ENCODE data around the gene JPH2. TPM values are rescaled to one million over a fixed set of nuclear protein-coding genes. Genes with fewer than 3 reads are reported as not detected.

JPH2 gene
- total and polyA plus RNA-seq, 10 of the 15 experiments (the other 5 are each of a cell fraction or from before 2014, with no cell fraction given), result 0.16 TPM; not detected in 9

GRCh38 chr20:44137266-44137801 is 49.7 kb downstream of the JPH2 start (continued):
- TF ChIP-seq ZNF207 (IDR thresholded peaks at IDR 0.05; ENCODE audit: borderline replicate concordance), result no peak
- TF ChIP-seq CREB1 (IDR thresholded peaks at IDR 0.05; ENCODE audit: low read depth), result no peak

- no peaks in the 10 kb centered on the region for H4K20me1 ChIP-seq (ENCODE audit: control insufficient read depth, insufficient read depth)
- H3K4me2 ChIP-seq (ENCODE audit: control insufficient read depth, insufficient read depth), result no peak overlapping the region
- no peaks in the 10 kb centered on the region for H3K36me3 ChIP-seq (ENCODE audit: control insufficient read depth in 2 of 2, insufficient read depth in 2 of 2, low read length in 1 of 2)
- SMC1A ChIA-PET (ENCODE audit: uncharacterized antibody, unreplicated experiment), result interaction anchor here (0.9 kb wide), 1 partner anchor 53 kb away, joined by 3 read pairs; no protein-coding TSS in a partner anchor
- H3K4me3 ChIP-seq, result no peak overlapping the region
- POLR2A ChIA-PET, result no interaction called here
- WGBS (ENCODE audit: insufficient coverage, insufficient replicate concordance, low lambda C conversion rate, missing lambda C conversion rate), result 21% methylated on average over 7 of the region's 7 CpGs
- intact Hi-C loops (cut with micrococcal nuclease; ENCODE audit: unreplicated experiment) (no loop called here), in situ Hi-C loops (cut with MboI) (no loop called here)
- no peaks in the 10 kb centered on the region for H3K9me3 ChIP-seq (replicated peaks; ENCODE audit: control insufficient read depth, insufficient read depth, low read length)
- DNase-seq (ENCODE audit: low read depth, low spot score) (no peak), FAIRE-seq (no peak), ATAC-seq (no peak)
- RAD21 ChIA-PET (ENCODE audit: unreplicated experiment), result interaction anchor here (0.6 kb wide), 1 partner anchor 323 kb away, joined by 3 read pairs; no protein-coding TSS in a partner anchor
- no peak overlapping the region for H3K9ac ChIP-seq (ENCODE audit: control insufficient read depth, insufficient read depth, low read length)
- CTCF ChIA-PET, result interaction anchor here (0.6 to 1.4 kb wide), 4 partner anchors 20 to 425 kb away, joined by 3 to 6 read pairs (median 3); no protein-coding TSS in a partner anchor
- peaks cover 3% of the 10 kb centered on the region; the same call in 1 of the 2 replicates for H3K4me1 ChIP-seq (ENCODE audit: control insufficient read depth, insufficient read depth, low read length)
- no TSS peak for BruUV-seq (replicated peaks)
- peaks cover 1 to 4% of the 10 kb centered on the region in 2 experiments; a peak in 1 of 4 replicates for H3K27me3 ChIP-seq (replicated peaks in 1 of 2; ENCODE audit: control insufficient read depth in 2 of 2, insufficient read depth in 2 of 2, low read length in 1 of 2)
- TF ChIP-seq NR2C2 (IDR thresholded peaks at IDR 0.05; ENCODE audit: borderline replicate concordance, control insufficient read depth, insufficient read length, low read depth), result no peak
- no peak for TF ChIP-seq CBX3 (IDR thresholded peaks at IDR 0.05; ENCODE audit: borderline replicate concordance, low read depth)
- H3K79me2 ChIP-seq (ENCODE audit: control insufficient read depth, insufficient read depth, low read length), result no peaks in the 10 kb centered on the region
- H3K27ac ChIP-seq (ENCODE audit: control insufficient read depth, insufficient read depth), result no peak overlapping the region
- H2AFZ ChIP-seq (ENCODE audit: control insufficient read depth, low read depth, low read length), result no peak overlapping the region
These were observed 50.3 kb downstream of the JPH2 start for GRCh38 chr20:44136579-44137265.

All from GM12878 (cell line).